HEK293 (cell line): Measurements from ENCODE around the gene DOK3.

ENCODE experiments used
- PRDM10 ChIP-seq: fragments of 450-650 bp; formaldehyde crosslinking; IDR thresholded peaks from 2 replicates; pipeline ENCODE4 v1.5.1; 2016; ENCODE audit warnings: missing biosample characterization, missing genetic modification characterization
- SP2 ChIP-seq: fragments of 450-650 bp; formaldehyde crosslinking; IDR thresholded peaks from 2 replicates; pipeline ENCODE4 v1.5.1; 2016; ENCODE audit warnings: missing biosample characterization, missing genetic modification characterization
- ZBTB1 ChIP-seq: fragments of 450-650 bp; formaldehyde crosslinking; IDR thresholded peaks from 2 replicates; pipeline ENCODE4 v1.5.1; 2016; ENCODE audit warnings: missing biosample characterization, missing genetic modification characterization
- ZFP37 ChIP-seq: fragments of 450-650 bp; formaldehyde crosslinking; IDR thresholded peaks from 2 replicates; pipeline ENCODE4 v1.5.1; 2016; ENCODE audit warnings: missing biosample characterization, missing genetic modification characterization
- ZNF121 ChIP-seq: fragments of 450-650 bp; formaldehyde crosslinking; IDR thresholded peaks from 2 replicates; pipeline ENCODE4 v1.5.1; 2016; ENCODE audit warnings: missing biosample characterization, missing genetic modification characterization
- ZNF350 ChIP-seq: fragments of 450-650 bp; formaldehyde crosslinking; IDR thresholded peaks from 2 replicates; pipeline ENCODE4 v1.5.0; 2017; ENCODE audit warnings: missing biosample characterization, mild to moderate bottlenecking, missing genetic modification characterization
- ZNF423 ChIP-seq: fragments of 450-650 bp; formaldehyde crosslinking; IDR thresholded peaks from 2 replicates; pipeline ENCODE4 v1.5.1; 2016; ENCODE audit warnings: missing biosample characterization, missing genetic modification characterization
- ZNF510 ChIP-seq: fragments of 450-650 bp; formaldehyde crosslinking; IDR thresholded peaks from 2 replicates; pipeline ENCODE4 v1.5.1; 2018; ENCODE audit warnings: mild to moderate bottlenecking, missing genetic modification characterization, missing biosample characterization; ENCODE audit not compliant: insufficient replicate concordance
- ZNF530 ChIP-seq: fragments of 450-650 bp; formaldehyde crosslinking; IDR thresholded peaks from 2 replicates; pipeline ENCODE4 v1.5.1; 2016; ENCODE audit warnings: low read depth, missing biosample characterization, missing genetic modification characterization
- ZNF549 ChIP-seq: fragments of 450-650 bp; IDR thresholded peaks from 2 replicates; pipeline ENCODE4 v1.5.1; 2018; ENCODE audit warnings: missing biosample characterization, missing genetic modification characterization, mild to moderate bottlenecking, inconsistent platforms, moderate library complexity
- TF ChIP-seq, protein P1 (sequence below): fragments of 450-650 bp; formaldehyde crosslinking; IDR thresholded peaks from 2 replicates; pipeline ENCODE4 v1.5.1; 2016; ENCODE audit warnings: missing biosample characterization, missing genetic modification characterization
- TF ChIP-seq, protein P2 (sequence below): sonication (generic); formaldehyde crosslinking; IDR thresholded peaks from 2 replicates; pipeline ENCODE4 v1.8.1; 2022; ENCODE audit warnings: mild to moderate bottlenecking, moderate library complexity, missing genetic modification reagents

- TF ChIP-seq ZNF350 (no peak), ZNF549 (no peak), ZNF423 (tag by site-specific recombination) (no peak), SP2 (no peak), ZNF510 (tag by site-specific recombination) (no peak), ZBTB1 (no peak), ZNF530 (tag by site-specific recombination) (no peak), ZFP37 (tag by site-specific recombination) (no peak), PRDM10 (tag by site-specific recombination) (no peak), ZNF121 (no peak)
- TF ChIP-seq, protein P1, sequence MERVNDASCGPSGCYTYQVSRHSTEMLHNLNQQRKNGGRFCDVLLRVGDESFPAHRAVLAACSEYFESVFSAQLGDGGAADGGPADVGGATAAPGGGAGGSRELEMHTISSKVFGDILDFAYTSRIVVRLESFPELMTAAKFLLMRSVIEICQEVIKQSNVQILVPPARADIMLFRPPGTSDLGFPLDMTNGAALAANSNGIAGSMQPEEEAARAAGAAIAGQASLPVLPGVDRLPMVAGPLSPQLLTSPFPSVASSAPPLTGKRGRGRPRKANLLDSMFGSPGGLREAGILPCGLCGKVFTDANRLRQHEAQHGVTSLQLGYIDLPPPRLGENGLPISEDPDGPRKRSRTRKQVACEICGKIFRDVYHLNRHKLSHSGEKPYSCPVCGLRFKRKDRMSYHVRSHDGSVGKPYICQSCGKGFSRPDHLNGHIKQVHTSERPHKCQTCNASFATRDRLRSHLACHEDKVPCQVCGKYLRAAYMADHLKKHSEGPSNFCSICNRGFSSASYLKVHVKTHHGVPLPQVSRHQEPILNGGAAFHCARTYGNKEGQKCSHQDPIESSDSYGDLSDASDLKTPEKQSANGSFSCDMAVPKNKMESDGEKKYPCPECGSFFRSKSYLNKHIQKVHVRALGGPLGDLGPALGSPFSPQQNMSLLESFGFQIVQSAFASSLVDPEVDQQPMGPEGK (tag by site-specific recombination), result no peak
- TF ChIP-seq, protein P2, sequence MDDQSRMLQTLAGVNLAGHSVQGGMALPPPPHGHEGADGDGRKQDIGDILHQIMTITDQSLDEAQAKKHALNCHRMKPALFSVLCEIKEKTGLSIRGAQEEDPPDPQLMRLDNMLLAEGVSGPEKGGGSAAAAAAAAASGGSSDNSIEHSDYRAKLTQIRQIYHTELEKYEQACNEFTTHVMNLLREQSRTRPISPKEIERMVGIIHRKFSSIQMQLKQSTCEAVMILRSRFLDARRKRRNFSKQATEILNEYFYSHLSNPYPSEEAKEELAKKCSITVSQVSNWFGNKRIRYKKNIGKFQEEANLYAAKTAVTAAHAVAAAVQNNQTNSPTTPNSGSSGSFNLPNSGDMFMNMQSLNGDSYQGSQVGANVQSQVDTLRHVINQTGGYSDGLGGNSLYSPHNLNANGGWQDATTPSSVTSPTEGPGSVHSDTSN (CRISPR knock-in tag), result no peak
Measured at GRCh38 chr5:177483994-177484901, 25.4 kb downstream of the DOK3 start.
